Vagina (tissue), 2 donors: Measurements from ENCODE around the gene AMBP.

Source experiments
- POLR2A ChIP-seq, 2 donors: fragments of 450-650 bp; IDR thresholded peaks; one replicate each; pipeline ENCODE4 v1.6.1; 2017; ENCODE audit warnings: antibody characterized with exemption in 2 of 2, mild to moderate bottlenecking in 2 of 2, moderate library complexity in 2 of 2
- POLR2AphosphoS5 ChIP-seq, 2 donors: sonication (generic); formaldehyde crosslinking; IDR thresholded peaks; one replicate each; pipeline ENCODE4 v1.9.0; 2017; ENCODE audit warnings: antibody characterized with exemption in 2 of 2, mild to moderate bottlenecking in 2 of 2, low read depth in 1 of 2; ENCODE audit not compliant: insufficient read depth in 1 of 2

DNA sequence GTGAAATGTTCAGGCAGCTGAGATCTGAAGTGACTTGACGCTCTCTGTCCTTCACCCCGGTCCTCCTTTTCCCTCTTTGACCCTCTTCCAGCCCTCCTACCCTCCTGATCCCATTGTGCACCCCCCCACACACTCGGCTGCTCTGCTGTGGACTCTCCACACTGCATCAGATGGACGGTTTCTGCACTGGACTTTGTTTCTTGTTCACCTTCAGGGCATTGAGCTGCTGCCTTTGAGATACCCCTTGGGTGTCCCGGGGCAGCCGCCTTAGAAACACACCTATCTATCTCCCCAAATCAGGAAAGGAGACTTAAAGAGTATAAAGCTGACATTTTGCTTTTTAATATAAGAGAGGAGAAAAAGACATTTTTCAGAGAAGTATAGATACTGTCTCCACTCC is 27.5 kb downstream of the AMBP start:
- TF ChIP-seq POLR2AphosphoS5 (IDR thresholded peaks at IDR 0.05; ENCODE audit: insufficient read depth in 1 of 2, low read depth in 1 of 2) (no peak), POLR2A (IDR thresholded peaks at IDR 0.05) (no peak)
